Hepatocyte (in vitro differentiated cells): Measurements from ENCODE around the gene SENP7.

Source experiments
- CTCF ChIP-seq: fragments of 200-600 bp; sonication (generic); IDR thresholded peaks from 2 replicates; pipeline ENCODE4 v1.5.1; 2016; ENCODE audit warnings: antibody characterized with exemption, mild to moderate bottlenecking; ENCODE audit not compliant: poor library complexity
- EZH2 ChIP-seq: fragments of 200-600 bp; sonication (generic); IDR thresholded peaks from 2 replicates; pipeline ENCODE4 v1.6.1; 2016; ENCODE audit warnings: antibody characterized with exemption, mild to moderate bottlenecking, borderline replicate concordance

GRCh38 chr3:101527906-101528305 lies 14.9 kb upstream of the SENP7 start:
- TF ChIP-seq EZH2 (no peak), CTCF (no peak)
